Jurkat, Clone E6-1 (cell line): ENCODE measurements around the gene WNK2.

Experiments used
- DNase-seq: peaks from one replicate; pipeline ENCODE4 v3.0.0-alpha.2; 2011; ENCODE audit warnings: low read depth, low spot score
- H3K4me3 ChIP-seq: 2 replicates; pipeline ENCODE4 v1.5.1; 2011; ENCODE audit warnings: mild to moderate bottlenecking, low read length, control low read depth, moderate library complexity

WNK2 gene

DNA sequence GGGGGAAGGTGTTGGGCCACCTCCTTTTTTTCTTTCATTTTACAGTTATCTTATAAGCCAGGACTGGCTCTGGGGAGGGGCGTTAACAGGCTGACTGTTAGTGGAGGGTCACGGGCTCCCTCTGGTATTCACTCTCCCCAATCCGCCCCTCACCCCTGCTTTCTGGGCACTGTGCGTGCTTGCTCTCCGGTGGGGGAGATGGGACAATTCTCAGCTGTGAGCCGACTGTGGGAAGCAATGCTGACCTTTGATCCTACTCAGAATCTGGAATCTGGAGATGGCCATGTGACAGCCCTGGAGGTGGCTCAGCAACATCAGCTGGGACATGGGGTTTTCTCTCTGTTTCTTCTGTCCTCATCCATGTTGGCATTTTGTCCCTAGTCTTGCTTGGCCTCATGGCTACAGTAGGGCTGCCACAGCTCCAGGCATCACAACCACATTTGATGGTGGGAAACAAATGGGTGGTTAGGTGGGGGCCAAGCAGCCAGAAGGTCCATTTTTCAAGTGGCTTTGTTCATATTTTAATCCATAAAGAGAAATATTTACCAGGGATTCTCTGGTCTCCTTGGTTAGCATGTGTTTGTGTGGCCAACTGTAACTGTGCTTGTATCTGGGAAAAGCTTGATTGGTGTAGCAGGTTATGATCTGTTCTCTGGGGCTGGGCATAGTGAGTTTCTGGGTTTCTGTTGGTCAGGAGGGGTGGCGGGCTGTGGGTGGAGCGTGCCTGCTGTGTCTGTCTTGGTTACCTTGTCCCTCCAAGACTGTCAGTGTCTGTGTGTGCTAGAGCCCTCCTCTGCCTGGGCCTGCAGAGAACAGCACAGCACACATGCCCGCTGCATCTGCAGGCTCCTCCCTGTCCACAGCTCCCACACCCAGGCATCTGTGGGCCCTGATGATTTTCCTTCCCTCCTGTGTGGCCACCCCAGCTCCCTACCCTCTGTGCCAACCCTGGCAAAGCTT, 12.4 kb downstream of the WNK2 start:
- DNase-seq = no peak
- H3K4me3 ChIP-seq = no peak overlapping the region

- H3K4me3 ChIP-seq = no peak overlapping the region
- no peak for DNase-seq
Observed at GRCh38 chr9:93197670-93198069, 13.7 kb downstream of the WNK2 start.

DNA sequence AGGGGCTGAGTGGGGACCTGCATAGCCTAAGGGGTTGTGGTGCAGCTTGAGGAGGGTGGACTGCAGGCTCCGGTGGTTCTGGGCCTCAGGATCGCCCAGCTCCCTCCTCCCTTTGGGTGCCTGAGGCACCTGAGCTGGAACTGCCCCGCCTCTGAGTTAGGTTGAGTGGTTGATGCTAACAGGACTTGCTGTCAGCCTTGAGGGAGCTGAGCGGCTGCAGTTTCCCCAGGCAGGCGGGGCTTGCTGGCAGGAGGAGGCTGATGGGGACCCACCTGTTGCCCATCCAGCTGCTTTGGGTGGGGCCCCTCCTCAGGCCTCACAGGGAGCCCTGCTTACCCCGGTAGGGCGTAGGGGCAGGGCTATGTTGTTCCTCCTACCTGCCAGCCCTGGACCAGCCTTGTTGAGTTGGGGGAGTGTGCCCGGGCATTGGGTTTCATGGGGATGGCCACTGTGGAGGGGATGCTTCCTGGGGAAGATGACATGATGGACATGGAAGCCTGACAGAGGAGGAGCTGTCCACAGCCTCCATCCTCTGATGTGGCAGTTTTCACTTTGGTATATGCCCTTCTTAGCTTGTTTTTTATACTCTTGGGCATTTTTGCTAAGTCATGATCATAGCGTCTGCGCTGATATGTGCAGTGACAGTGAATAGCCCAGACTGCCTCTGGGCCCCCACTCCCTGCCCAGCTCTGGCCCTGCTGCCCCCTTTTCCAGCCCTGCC, 14.3 kb downstream of the WNK2 start:
- DNase-seq = no peak
- no peak overlapping the region for H3K4me3 ChIP-seq

GRCh38 chr9:93198838-93199625, 15.1 kb downstream of the WNK2 start:
- DNase-seq = no peak
- no peak overlapping the region for H3K4me3 ChIP-seq

DNA sequence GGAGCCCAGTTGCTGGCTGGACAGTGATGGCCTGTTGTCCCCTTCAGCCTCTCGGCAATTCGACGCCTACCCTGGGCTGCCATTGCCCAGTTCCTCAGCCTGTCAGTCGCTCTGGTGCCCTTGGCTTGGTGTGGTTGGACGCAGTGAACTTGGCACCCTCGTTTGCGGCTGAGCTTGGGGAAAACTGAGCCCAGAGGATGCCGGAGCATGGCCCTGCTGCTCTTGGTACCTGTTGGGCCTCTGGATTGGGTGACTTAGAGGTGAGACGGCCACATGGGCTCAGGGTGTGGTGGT, 16.5 kb downstream of the WNK2 start:
- no peak overlapping the region for H3K4me3 ChIP-seq

GRCh38 chr9:93200989-93201334, 17.0 kb downstream of the WNK2 start:
- no peak for DNase-seq

More for the DNA sequence above, 16.5 kb downstream of the WNK2 start:
- no peak for DNase-seq

GRCh38 chr9:93203026-93203717, 19.2 kb downstream of the WNK2 start:
- no peak overlapping the region for H3K4me3 ChIP-seq
- no peak for DNase-seq

More at GRCh38 chr9:93200989-93201334, 17.0 kb downstream of the WNK2 start:
- no peak overlapping the region for H3K4me3 ChIP-seq

DNA sequence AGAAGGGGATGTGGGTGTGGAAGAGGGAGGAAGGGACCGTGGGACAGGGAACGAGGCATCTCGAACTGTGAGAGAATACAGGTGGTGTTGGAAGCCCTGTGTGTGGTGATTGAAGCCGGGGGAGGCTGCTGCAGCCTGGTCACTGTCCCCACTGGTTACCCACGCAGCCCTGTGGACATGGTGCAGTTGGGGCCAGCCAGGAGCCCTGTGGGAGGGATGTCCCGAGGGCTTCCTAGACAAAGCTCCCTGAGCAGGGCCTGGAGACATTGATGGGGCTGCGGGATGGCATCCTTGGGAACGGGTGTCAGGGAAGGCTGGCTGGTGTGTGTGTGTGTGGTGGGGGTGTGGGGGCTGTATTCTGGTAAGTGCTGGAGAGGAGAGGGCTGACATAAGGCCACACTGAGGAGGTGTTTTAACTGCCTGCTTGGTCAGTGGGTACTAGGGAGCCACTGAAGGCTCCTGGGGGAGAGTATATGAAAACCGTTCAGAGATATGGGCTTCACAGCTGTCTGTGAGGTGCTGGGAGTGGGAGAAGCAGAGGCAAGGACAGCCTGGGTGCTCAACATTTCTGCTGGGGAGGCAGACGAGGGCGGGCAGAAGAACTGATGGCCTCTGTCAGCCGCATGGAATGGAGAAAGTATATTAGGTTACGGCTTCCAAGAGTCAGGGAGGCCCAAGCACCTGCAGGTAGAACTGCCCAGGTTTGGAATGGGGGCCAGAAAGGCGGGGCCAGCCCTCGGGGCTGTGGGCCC, 20.0 kb downstream of the WNK2 start:
- DNase-seq = no peak
- no peak overlapping the region for H3K4me3 ChIP-seq

DNA sequence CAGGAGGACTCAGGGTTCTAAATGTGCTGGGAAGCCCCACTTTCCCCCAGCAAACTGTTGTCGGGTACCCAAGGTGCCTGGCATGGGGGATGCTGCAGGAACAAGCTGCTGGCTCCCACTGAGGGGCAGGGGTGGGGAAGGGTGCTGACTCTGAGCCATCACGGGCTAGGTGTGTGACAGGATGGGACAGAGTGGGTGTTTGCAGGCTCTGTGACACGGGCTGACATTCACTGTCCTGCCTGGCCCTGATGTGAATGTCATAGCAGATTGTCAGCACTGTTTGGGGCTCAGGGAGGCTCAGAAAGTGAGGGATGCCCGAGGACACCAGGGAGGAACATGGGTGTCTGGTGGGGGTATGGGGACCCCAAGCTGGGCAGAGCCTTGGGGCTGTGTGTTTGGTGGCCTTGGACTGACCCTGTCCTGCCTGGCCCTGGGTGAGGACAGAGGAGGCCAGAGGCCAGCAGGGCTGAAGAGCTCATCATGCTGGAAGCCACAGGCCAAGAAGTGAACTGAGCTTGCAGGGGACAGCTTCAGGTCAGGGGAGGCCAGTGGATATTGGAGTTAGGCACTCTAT, 20.6 kb downstream of the WNK2 start:
- no peak for DNase-seq
- H3K4me3 ChIP-seq = no peak overlapping the region

- no peak for DNase-seq
Observed at GRCh38 chr9:93205045-93205768, 21.3 kb downstream of the WNK2 start.

DNA sequence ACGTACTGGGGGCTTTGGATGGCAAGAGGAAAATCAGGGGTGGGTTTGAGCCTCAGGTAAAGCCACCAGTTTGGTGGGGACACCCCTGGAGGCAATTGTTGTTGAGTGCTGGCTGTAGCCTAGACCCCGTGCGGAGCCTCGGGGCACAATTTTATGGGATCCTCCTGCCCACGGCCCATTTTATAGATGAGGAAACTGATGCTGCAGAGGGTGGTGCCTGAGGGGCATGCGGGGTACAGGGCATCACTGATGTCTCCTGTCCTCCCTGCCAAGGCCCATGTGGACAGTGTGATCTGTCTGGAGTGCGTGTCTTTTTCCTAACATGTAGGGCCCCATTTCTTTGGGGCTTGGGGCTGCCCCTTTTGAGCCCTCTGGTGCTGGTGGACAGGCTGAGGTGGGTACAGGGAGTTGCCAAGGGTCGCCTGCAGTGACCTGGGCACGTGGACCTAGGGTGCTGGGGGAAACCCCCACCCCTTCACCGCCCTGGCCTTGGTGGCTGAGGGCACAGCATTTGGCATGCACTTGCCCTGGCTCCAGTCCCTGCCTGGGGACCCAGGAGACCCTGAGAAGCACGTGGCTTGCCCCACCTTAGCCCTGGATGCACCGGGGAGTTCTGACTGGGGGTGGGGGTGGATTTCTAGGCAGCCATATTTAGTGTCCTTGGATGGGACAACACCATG, 22.1 kb downstream of the WNK2 start:
- no peak overlapping the region for H3K4me3 ChIP-seq
- no peak for DNase-seq

More at GRCh38 chr9:93205045-93205768, 21.3 kb downstream of the WNK2 start:
- no peak overlapping the region for H3K4me3 ChIP-seq

- no peak for DNase-seq
- no peak overlapping the region for H3K4me3 ChIP-seq
Observed at GRCh38 chr9:93206576-93207155, 22.7 kb downstream of the WNK2 start.

GRCh38 chr9:93207326-93207814, 23.4 kb downstream of the WNK2 start:
- DNase-seq = no peak
- H3K4me3 ChIP-seq = no peak overlapping the region

DNA sequence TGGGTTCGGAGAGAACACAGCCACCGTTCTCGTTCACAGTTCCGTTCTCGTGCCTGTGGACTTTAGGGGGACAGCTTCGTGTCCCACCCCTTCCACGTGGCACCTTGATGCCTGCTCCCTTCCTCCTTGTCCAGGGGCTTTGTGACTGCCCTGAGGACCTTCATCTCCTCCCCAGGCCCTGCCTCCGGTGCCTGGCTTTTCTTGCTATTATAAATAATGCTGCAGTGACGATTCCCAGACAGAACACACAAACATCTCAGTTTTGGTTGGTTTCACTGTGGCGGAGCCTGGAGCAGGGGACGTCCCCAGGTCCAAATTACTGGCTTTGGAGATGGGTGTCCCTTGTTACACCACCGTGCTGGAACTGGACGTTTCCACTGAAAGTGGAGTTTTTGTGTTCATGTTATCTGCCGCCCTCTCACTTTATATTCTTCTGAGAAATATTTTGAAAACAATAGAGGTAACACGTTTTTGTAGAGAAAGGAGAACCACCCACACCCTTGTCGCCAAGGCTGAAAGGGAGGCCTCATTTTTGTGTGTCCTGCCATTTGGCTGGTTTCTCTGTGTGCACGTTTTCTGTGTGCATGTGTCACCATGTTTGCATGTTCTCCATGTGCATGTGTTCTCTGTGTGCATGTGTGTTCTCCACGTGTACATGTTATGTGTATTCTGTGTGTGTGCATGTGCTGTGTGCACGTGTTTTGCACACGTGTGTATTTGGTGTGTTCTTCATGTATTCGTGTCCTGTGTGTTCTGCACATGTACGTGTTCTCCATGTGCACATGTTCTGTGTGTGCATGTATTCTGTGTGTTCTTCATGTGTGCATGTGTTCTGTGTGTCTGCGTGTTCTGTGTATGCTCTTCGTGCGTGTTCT, 24.2 kb downstream of the WNK2 start:
- DNase-seq = no peak

DNA sequence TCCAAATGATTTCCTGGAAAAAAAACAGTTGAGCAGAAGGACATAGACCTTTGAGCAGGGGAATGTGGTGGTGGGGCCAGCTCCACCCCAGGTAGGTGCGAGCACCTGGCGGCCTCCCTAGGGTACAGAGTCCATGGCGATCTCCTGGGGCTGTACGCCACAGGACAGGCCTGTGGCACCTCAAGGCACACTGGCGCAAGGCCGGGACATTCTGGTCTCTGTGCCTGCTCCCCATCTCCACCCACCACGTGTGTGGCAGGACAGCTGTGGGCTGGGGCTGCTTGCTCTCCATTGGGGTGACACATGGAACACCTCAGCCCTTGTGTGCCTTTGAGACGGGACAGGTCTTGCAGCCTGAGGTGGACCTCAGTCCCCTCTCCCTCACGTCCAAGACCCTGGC, 25.2 kb downstream of the WNK2 start:
- no peak overlapping the region for H3K4me3 ChIP-seq
- no peak for DNase-seq

More for the DNA sequence above, 24.2 kb downstream of the WNK2 start:
- H3K4me3 ChIP-seq = no peak overlapping the region
